Amniotic epithelial cell (primary cell): ENCODE data around the gene CCDC85A.
"Not testable (repeated sequence)": the region's sequence is repeated elsewhere in the genome, so short reads cannot be mapped to it uniquely, and the experiment has no call there.

Experiments used
- DNase-seq: peaks from one replicate; pipeline ENCODE4 v3.0.0-alpha.2; 2010; ENCODE audit warnings: low read depth

The CCDC85A gene

GRCh38 chr2:56183643-56184499 lies at the start of gene CCDC85A:
Gene CCDC85A (plus strand): TSS chr2:56183990. CDS start chr2:56184625, 635 bp downstream.
- DNase-seq, result peak; percentile 68

GRCh38 chr2:56134861-56135260 lies 48.9 kb upstream of the CCDC85A start:
- no peak for DNase-seq

GRCh38 chr2:56142497-56143061 lies 41.2 kb upstream of the CCDC85A start:
- DNase-seq, result not testable (repeated sequence)

GRCh38 chr2:56147907-56148306 lies 35.9 kb upstream of the CCDC85A start:
- DNase-seq, result no peak

- DNase-seq, result peak; percentile 18
Measured at GRCh38 chr2:56148825-56149224, 35.0 kb upstream of the CCDC85A start.

GRCh38 chr2:56151841-56152240 lies 31.9 kb upstream of the CCDC85A start:
- no peak for DNase-seq

GRCh38 chr2:56155188-56155587 lies 28.6 kb upstream of the CCDC85A start:
- DNase-seq, result no peak

GRCh38 chr2:56159875-56160274 lies 23.9 kb upstream of the CCDC85A start:
- DNase-seq, result not testable (repeated sequence)

- peak; percentile 88 for DNase-seq
Measured at GRCh38 chr2:56167616-56168562, 15.9 kb upstream of the CCDC85A start.

GRCh38 chr2:56169521-56169920 lies 14.3 kb upstream of the CCDC85A start:
- DNase-seq, result peak; percentile 25

GRCh38 chr2:56170504-56170903 lies 13.3 kb upstream of the CCDC85A start:
- DNase-seq, result peak; percentile 56

- no peak for DNase-seq
Measured at GRCh38 chr2:56170988-56171387, 12.8 kb upstream of the CCDC85A start.

GRCh38 chr2:56175779-56176178 lies 8.0 kb upstream of the CCDC85A start:
- no peak for DNase-seq

GRCh38 chr2:56177420-56178220 lies 6.2 kb upstream of the CCDC85A start:
- DNase-seq, result peak; percentile 73

GRCh38 chr2:56179931-56180330 lies 3.9 kb upstream of the CCDC85A start:
- DNase-seq, result no peak

GRCh38 chr2:56182420-56182819 lies 1.4 kb upstream of the CCDC85A start:
- DNase-seq, result no peak

- no peak for DNase-seq
Measured at GRCh38 chr2:56184500-56185011, 766 bp downstream of the CCDC85A start.

- no peak for DNase-seq
Measured at GRCh38 chr2:56185101-56185581, 1.4 kb downstream of the CCDC85A start.

- DNase-seq, result peak; percentile 41
Measured at GRCh38 chr2:56185582-56186046, 1.8 kb downstream of the CCDC85A start.

GRCh38 chr2:56191617-56192016 lies 7.8 kb downstream of the CCDC85A start:
- DNase-seq, result peak; percentile 71
